ENCODE data around the gene SLIT3. TPM values are rescaled to one million over a fixed set of nuclear protein-coding genes. Genes with fewer than 3 reads are reported as not detected.

The SLIT3 gene
- total RNA-seq, 1 donor from 2014 or later = 3.1 TPM

DNA sequence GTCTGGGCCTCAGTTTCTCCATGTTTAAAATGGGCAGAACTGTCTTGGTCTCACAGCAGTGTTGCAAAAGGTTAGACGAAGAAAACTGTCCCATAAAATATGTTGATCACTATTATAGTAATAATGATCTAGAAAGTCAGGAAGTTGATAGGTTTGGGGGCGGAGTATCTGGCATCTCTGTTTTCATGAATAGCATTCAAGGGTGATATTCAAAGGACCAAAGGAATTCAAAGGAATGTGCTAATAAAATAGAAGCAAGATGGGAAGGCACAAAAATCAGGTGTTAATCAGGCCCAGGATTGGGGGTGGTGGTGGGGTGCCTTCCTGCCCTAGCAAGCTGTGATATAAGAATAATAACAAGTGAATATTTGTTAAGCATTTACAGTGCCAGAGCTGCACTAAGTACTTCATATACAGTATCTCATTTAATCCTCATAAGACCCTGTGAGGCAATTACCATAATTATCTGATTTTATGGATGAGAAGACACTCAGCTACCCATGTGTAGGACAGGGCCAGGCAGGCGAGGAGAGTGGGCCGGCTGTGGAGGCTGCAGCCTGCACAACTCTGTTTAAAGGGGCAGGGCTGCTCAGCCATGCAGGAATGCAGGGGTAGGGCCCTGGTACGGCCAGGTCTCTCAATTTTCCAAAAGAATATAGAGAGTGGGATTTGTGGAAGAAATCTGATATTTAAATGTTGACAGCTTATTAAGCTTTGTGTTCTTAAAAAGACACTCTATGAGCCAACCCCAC is 579.8 kb downstream of the SLIT3 start:
- TF ChIP-seq, protein P1, sequence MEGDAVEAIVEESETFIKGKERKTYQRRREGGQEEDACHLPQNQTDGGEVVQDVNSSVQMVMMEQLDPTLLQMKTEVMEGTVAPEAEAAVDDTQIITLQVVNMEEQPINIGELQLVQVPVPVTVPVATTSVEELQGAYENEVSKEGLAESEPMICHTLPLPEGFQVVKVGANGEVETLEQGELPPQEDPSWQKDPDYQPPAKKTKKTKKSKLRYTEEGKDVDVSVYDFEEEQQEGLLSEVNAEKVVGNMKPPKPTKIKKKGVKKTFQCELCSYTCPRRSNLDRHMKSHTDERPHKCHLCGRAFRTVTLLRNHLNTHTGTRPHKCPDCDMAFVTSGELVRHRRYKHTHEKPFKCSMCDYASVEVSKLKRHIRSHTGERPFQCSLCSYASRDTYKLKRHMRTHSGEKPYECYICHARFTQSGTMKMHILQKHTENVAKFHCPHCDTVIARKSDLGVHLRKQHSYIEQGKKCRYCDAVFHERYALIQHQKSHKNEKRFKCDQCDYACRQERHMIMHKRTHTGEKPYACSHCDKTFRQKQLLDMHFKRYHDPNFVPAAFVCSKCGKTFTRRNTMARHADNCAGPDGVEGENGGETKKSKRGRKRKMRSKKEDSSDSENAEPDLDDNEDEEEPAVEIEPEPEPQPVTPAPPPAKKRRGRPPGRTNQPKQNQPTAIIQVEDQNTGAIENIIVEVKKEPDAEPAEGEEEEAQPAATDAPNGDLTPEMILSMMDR (conservative IDR thresholded peaks at IDR 0.05; ENCODE audit: low read depth, low read length) = no peak

DNA sequence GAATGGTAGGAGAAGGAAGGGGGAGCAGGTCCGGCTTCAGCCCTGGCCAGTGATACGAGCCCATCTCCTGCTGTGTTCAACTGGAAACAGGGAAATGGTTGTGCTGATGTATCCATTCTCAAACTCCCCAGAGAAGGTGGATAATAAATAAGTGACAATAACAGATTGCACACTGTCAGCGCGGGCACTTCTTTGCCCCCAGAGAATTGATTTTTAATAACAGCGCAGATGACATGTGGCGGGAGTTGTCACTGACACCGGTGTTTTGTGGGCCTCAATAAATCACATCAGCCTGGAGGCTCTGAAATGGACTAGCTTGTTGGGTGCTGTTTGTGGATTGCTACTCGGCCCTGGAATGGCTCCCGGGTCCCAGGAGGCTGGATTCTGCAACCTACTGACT is 580.4 kb downstream of the SLIT3 start:
- no peak overlapping the region for H3K4me3 ChIP-seq (ENCODE audit: low read depth, low read length)
- TF ChIP-seq, protein P1 (conservative IDR thresholded peaks at IDR 0.05; ENCODE audit: low read depth, low read length) = no peak
- DNase-seq (ENCODE audit: low read depth) = no peak

More for the DNA sequence above, 579.8 kb downstream of the SLIT3 start:
- H3K4me3 ChIP-seq (ENCODE audit: low read depth, low read length) = no peak overlapping the region
- DNase-seq (ENCODE audit: low read depth) = no peak

DNA sequence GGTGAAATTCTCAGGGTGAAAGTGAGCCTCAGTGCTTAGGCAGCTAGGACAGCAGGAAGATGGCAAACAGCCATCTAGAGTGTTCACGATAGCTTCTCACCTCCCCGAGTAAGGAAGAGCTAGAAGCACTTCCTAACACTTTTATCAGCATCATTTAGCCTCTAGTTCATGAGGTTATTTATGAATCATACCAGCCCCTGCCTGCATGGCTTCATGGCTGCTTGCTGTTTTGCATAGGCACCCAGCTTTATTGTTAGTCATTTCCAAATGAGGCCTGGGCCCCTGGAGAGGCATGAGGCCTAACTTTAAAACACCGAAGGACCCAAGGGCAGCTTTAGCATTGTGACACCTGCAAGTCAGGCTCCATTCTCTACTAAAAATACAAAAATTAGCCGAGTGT is 586.9 kb downstream of the SLIT3 start:
- DNase-seq (ENCODE audit: low read depth) = no peak
- no peak overlapping the region for H3K4me3 ChIP-seq (ENCODE audit: low read depth, low read length)
- TF ChIP-seq, protein P1 (conservative IDR thresholded peaks at IDR 0.05; ENCODE audit: low read depth, low read length) = no peak

DNA sequence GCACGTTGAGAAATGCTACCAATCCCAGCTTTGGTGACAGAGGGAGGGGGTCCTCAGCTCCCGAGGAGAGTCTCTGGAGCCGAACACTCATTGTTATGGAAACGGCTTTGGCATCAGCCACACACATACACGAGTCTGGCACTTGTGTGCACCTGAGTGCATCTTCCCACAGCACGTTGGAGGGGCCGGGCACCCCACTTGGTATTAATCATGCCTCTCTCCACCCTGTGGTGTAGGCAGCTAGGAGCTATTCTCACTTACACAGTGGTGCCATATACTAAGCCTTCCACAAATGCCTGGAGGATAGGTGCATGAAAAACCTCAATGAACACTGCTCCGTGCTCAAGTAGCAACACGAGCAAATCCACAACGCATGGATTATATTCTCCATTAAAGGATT is 587.9 kb downstream of the SLIT3 start:
- DNase-seq (ENCODE audit: low read depth) = no peak
- no peak overlapping the region for H3K4me3 ChIP-seq (ENCODE audit: low read depth, low read length)
- TF ChIP-seq, protein P1 (conservative IDR thresholded peaks at IDR 0.05; ENCODE audit: low read depth, low read length) = no peak

DNA sequence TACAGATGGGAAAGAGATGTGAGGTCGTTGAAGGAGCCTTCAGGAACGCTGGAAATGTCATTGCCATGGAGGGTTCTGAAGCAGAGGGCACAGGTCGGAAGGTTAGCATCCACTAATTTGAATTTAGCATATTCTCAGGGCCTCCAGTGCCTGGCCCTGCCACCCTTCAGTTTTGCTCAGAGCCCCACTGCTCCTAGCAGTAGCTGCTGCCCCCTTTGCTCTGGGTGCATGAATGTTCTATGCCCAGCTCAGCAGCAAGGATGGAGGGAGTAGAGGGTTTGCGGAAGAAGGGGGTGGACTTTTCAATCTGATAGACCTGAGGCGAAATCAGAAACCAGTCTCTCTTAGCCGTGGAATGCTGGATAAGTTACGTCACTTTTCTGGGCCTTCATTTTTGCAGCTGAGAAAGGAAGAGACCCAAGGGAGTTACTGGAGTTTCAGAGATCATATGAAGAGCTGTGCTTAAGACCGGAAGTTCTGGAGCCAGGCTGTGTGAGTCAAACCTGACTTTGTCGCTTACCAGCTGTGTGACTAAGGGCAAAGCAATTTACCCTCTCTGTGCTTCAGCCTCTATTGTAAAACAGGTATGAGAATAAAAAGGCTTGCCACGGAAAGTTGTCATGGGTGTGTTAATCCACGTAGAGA is 588.5 kb downstream of the SLIT3 start:
- TF ChIP-seq, protein P1 (conservative IDR thresholded peaks at IDR 0.05; ENCODE audit: low read depth, low read length) = no peak
- no peak overlapping the region for H3K4me3 ChIP-seq (ENCODE audit: low read depth, low read length)
- peak; percentile 52 for DNase-seq (ENCODE audit: low read depth)

DNA sequence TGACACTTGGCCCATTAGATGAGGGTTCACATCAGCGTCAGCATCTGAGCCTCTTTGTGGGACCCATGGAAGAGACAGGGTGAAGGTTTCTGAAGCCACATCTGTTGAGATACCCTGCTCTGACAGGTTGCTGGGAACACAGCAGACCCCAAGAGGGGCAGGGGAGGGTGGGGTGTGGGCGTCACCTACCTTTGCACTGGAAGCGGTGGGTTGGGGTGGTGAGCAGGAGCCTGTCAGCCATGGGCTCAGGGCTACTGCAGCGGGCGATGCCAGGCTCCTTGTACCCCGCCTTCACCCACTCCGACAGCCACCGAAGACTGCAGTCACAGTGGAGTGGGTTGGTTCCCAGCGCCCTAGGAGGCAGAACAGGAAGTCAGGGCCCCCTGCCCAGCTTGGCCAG is 590.2 kb downstream of the SLIT3 start:
- TF ChIP-seq, protein P1 (conservative IDR thresholded peaks at IDR 0.05; ENCODE audit: low read depth, low read length) = no peak
- no peak overlapping the region for H3K4me3 ChIP-seq (ENCODE audit: low read depth, low read length)
- DNase-seq (ENCODE audit: low read depth) = no peak
